Tibial nerve (tissue), 4 donors: ENCODE data around the gene SLC6A15. TPM values are rescaled to one million over a fixed set of nuclear protein-coding genes. Genes with fewer than 3 reads are reported as not detected.

ENCODE experiments used
- DNase-seq, 2 donors: peaks; one replicate each; pipeline ENCODE4 v3.0.0-alpha.2; 2019; ENCODE audit warnings: low spot score in 2 of 2
- H3K27ac ChIP-seq, 4 donors: fragments of 200-600 bp; sonication (generic) in 3 of 4; one replicate each; pipeline ENCODE4 v1.5.1; 2017 to 2019; ENCODE audit warnings: mild to moderate bottlenecking in 1 of 4
- H3K27me3 ChIP-seq, 2 donors: fragments of 200-600 bp; sonication (generic) in 1 of 2; one replicate each; pipeline versions ENCODE4 v1.5.1 to v1.6.0; 2017 to 2019
- H3K36me3 ChIP-seq, 3 donors: fragments of 200-600 bp; sonication (generic); one replicate each; pipeline ENCODE4 v1.5.1; 2018 to 2019
- H3K4me1 ChIP-seq, 4 donors: fragments of 200-600 bp; sonication (generic) in 3 of 4; one replicate each; pipeline ENCODE4 v1.5.1; 2017 to 2019
- H3K4me3 ChIP-seq, 4 donors: fragments of 200-600 bp; sonication (generic) in 3 of 4; one replicate each; pipeline ENCODE4 v1.5.1; 2017 to 2019; ENCODE audit warnings: mild to moderate bottlenecking in 1 of 4, moderate library complexity in 1 of 4
- H3K9me3 ChIP-seq, 4 donors: fragments of 200-600 bp; sonication (generic) in 3 of 4; one replicate each; pipeline ENCODE4 v1.5.1; 2017 to 2019
- EP300 ChIP-seq, 2 donors: sonication (generic); formaldehyde crosslinking; IDR thresholded peaks; one replicate each; pipeline ENCODE4 v1.6.1; 2017; ENCODE audit warnings: antibody characterized with exemption in 2 of 2, mild to moderate bottlenecking in 1 of 2
- POLR2A ChIP-seq, 2 donors: fragments of 450-650 bp; IDR thresholded peaks; one replicate each; pipeline ENCODE4 v1.6.1; 2017; ENCODE audit warnings: antibody characterized with exemption in 2 of 2, mild to moderate bottlenecking in 2 of 2, moderate library complexity in 2 of 2
- WGBS, 2 donors: methylation state at CpG; one replicate each; pipeline ENCODE4 v1.1.5; 2018; 5-methylcytosine and 5-hydroxymethylcytosine counted together
- small RNA-seq: library from RNA; depleted of rRNA; stranded (forward); fragments of <200 nt; gene quantifications from one replicate; pipeline ENCODE3, GENCODE V24; 2016
- total RNA-seq, 4 donors: library from RNA; depleted of rRNA; stranded (reverse); fragments of >200 nt; gene quantifications; one replicate each; pipeline ENCODE4 v1.1.0, GENCODE V29; 2016
- TF ChIP-seq, protein P1 (sequence below), 5 experiments: fragments of 200-600 bp in 3 of 5; fragments of 450-650 bp in 2 of 5; sonication (generic) in 3 of 5; IDR thresholded peaks; one replicate each; pipeline ENCODE4 v1.5.1; 2016 to 2019; ENCODE audit warnings: antibody characterized with exemption in 5 of 5, mild to moderate bottlenecking in 3 of 5, moderate library complexity in 2 of 5

The SLC6A15 gene
- total RNA-seq, 4 donors from 2014 or later, result 0.30 to 0.84 (median 0.51) TPM

DNA sequence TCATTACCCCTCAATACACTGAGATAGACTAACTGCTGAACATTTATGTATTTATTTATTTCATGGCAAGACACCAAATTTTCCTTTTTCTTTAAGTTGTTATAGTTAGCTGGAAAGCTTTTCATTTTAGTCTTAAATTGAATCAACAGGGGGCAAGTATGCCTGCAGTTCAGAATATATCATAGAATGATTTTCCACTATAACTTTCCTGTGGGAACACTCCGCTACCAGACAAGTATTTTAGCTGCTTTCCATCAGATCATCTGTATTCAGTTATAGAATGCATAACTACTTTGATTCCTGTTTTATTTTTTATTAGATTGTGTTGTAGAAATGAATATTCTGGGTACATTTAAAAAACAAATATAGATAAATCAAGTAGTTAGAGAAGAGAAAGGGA lies 102.0 kb downstream of the SLC6A15 start:
- Histone ChIP-seq H3K36me3 (no peaks in the 10 kb centered on the region), H3K27ac (no peak overlapping the region), H3K4me1 (no peaks in the 10 kb centered on the region), H3K4me3 (no peak overlapping the region), H3K9me3 (no peaks in the 10 kb centered on the region), H3K27me3 (no peaks in the 10 kb centered on the region)
- WGBS, 2 donors, result 83 to 85% methylated on average over 1 of the region's 1 CpG
- TF ChIP-seq EP300 (IDR thresholded peaks at IDR 0.05) (no peak), POLR2A (IDR thresholded peaks at IDR 0.05) (no peak)
- TF ChIP-seq, protein P1, sequence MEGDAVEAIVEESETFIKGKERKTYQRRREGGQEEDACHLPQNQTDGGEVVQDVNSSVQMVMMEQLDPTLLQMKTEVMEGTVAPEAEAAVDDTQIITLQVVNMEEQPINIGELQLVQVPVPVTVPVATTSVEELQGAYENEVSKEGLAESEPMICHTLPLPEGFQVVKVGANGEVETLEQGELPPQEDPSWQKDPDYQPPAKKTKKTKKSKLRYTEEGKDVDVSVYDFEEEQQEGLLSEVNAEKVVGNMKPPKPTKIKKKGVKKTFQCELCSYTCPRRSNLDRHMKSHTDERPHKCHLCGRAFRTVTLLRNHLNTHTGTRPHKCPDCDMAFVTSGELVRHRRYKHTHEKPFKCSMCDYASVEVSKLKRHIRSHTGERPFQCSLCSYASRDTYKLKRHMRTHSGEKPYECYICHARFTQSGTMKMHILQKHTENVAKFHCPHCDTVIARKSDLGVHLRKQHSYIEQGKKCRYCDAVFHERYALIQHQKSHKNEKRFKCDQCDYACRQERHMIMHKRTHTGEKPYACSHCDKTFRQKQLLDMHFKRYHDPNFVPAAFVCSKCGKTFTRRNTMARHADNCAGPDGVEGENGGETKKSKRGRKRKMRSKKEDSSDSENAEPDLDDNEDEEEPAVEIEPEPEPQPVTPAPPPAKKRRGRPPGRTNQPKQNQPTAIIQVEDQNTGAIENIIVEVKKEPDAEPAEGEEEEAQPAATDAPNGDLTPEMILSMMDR (IDR thresholded peaks at IDR 0.05), result no peak
- no peak for DNase-seq

Small RNA genes lying within 50 kb of the gene (small RNA-seq; reads per million reads assigned to genes)
- not detected for gene AC128657.1

Other genes with a start within 250 kb of the SLC6A15 start
- gene TSPAN19, start 123.5 kb upstream of the SLC6A15 start, total RNA-seq, result 1 to 10 TPM in 1 of 4 donors, under 1 TPM in 1, not detected in 2; 0.22 to 2.2 TPM
- gene LRRIQ1, start 123.6 kb upstream of the SLC6A15 start, total RNA-seq, result 1 to 10 TPM; 1.6 to 5.4 (median 3.4) TPM